Measurements from ENCODE around the gene TM2D1. TPM values are rescaled to one million over a fixed set of nuclear protein-coding genes. Genes with fewer than 3 reads are reported as not detected.
A peak's percentile ranks its signal among the peaks of the same experiment; 100 is the strongest.
"Not testable (repeated sequence)": the region's sequence is repeated elsewhere in the genome, so short reads cannot be mapped to it uniquely, and the experiment has no call there.

TM2D1 gene
- total RNA-seq, 2 donors from 2014 or later: 17.7 to 22.1 TPM

DNA sequence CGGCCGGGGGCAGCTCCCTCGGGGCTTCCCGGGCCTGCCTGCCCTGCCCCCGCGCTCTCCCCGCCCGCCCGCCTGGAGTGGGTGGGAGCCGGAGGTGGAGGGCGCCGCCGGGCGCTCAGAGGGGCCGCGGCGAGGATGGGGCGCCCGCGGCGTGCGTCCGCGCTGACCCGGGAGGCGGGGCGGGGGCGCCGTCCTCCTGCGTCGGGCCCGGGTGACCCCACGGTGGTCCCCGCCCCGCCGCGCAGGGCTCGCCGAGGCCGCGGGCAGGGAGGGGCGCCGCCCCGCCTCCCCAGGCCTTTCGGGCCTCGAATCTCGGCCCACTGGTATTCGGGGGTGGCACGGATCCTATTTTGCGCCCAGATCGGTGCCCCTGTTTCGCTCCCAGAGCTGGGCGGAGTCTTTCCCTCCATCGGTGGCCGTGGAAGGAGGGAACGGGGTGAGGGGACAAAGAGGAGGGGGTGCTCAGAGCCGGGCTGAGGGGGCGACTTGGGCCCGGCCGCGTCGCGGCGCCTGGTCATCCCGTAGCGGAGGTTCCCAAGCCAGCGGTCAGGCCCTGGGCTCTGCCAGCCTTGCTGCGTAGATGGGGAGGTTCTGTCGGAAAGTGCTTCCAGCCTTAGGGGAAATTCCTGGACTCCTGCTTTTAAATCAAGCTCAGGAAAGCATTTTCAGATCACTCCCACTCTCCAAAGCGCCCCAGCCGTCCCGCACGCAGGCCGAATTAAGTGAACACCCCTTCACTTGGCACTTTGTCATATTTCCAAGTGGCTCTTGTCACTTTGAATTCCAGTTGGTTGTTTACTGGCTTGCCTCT lies 17.9 kb upstream of the TM2D1 start:
- ATAC-seq (peak; percentile 67), DNase-seq (no peak)
- no peaks in the 10 kb centered on the region for H3K27me3 Mint-ChIP-seq
- H3K4me1 Mint-ChIP-seq: peaks cover 30% of the 10 kb centered on the region
- peak overlapping the region; percentile 85 for H3K27ac Mint-ChIP-seq
- H3K4me3 Mint-ChIP-seq: peak overlapping the region; percentile 80
- no peaks in the 10 kb centered on the region for H3K9me3 ChIP-seq (ENCODE audit: control insufficient read depth, low read length, poor library complexity, severe bottlenecking)
- H3K36me3 Mint-ChIP-seq (ENCODE audit: low read depth): no peaks in the 10 kb centered on the region

DNA sequence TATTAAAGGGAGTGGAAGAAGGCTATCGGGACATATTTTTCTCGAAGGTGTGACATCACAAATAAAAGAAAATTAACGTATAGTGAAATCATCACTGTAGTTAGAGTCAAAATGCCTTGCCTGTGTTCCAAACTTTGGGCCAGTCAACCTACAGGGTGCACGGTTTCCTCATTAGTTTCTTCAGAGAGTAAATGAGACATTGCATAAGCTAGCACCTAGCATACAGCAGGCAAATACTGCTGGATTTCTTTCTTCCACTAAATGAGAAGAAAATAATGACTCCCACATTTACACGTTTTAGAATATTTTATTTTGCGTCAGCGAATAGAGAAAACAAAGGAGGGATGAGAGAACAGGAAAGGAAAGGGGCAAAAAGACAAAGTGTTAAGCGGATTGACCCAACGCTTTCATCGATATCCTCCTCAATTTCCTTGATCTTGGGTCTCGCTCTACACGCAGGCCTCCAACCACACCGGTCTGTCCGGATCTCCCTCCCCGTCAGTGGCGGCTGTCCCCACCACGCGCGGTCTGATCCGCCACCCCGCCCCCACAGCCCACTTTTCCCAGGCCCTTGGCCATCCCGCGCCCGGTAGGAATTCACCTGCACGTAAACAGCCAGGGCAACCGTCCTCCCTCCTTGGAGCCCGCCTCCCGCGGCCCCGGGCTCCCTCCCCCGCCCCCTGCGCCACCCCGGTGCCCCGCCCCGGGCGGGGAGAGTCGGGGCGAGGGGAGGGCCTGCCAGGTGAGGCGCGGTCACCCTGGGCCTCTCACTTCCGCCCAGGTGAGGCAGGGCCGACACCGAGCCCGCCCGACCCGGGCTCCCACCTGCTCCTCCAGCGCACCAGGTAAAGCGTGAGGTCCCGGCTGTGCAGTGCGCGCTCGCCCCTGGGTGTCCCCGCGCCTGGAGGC lies 17.0 kb upstream of the TM2D1 start, which contains the start of gene PATJ:
Gene PATJ (plus strand): TSS at position 770 of the 909 bp plus-strand sequence. CDS start 20,413 bp downstream, outside the sequence.
- Mint-ChIP-seq H3K36me3 (ENCODE audit: low read depth) (no peaks in the 10 kb centered on the region), H3K4me3 (peak within 1 kb of the TSS; percentile 92), H3K4me1 (peaks cover 23% of the 10 kb centered on the region), H3K27me3 (no peaks in the 10 kb centered on the region), H3K27ac (peak within 1 kb of the TSS; percentile 89)
- peak; percentile 60 to 70 (median 67) for DNase-seq
- H3K9me3 ChIP-seq (ENCODE audit: control insufficient read depth, low read length, poor library complexity, severe bottlenecking): no peaks in the 10 kb centered on the region
- peak; percentile 91 for ATAC-seq

DNA sequence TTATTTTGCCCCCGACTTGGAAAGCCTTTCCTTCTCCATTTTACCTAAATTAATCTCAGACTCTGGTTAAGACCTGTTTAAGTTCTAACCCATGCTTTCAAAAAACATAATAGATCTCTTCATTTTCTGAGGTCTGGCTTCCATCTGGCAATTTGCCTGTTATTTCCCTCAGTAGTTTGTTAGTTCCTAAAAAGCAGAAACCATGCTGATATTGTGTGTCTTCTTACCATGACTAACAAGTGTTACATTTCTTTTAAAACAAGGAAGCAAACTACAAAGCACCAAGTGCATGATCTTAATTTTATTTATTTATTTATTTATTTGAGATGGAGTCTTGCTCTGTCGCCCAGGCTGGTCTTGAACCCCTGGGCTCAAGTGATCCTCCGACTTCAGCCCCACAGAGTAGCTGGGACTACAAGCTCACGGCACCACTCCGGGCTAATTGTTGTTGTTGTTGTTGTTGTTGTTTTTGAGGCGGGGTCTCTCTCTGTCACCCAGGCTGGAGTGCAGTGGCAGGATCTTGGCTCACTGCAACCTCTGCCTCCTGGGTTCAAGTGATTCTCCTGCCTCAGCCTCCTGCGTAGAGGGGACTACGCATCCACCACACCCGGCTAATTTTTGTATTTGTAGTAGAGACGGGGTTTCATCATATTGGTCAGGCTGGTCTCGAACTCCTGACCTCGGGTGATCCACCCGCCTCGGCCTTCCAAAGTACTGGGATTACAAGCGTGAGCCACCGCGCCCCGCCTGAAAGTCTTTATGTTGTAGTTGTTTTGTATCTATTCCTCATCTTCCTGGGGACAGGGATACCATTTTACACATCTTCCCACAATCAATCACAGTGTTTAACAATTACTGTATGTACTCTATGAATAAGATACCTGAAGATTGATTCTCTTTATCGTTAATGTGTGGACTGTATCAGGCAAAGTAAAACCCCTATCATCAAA lies 16.1 kb upstream of the TM2D1 start:
- no peaks in the 10 kb centered on the region for H3K9me3 ChIP-seq (ENCODE audit: control insufficient read depth, low read length, poor library complexity, severe bottlenecking)
- no peak for ATAC-seq
- H3K4me3 Mint-ChIP-seq: peak overlapping the region; percentile 92
- H3K4me1 Mint-ChIP-seq: peaks cover 21% of the 10 kb centered on the region
- peak overlapping the region; percentile 89 for H3K27ac Mint-ChIP-seq
- no peaks in the 10 kb centered on the region for H3K27me3 Mint-ChIP-seq
- H3K36me3 Mint-ChIP-seq (ENCODE audit: low read depth): no peaks in the 10 kb centered on the region
- no peak for DNase-seq

DNA sequence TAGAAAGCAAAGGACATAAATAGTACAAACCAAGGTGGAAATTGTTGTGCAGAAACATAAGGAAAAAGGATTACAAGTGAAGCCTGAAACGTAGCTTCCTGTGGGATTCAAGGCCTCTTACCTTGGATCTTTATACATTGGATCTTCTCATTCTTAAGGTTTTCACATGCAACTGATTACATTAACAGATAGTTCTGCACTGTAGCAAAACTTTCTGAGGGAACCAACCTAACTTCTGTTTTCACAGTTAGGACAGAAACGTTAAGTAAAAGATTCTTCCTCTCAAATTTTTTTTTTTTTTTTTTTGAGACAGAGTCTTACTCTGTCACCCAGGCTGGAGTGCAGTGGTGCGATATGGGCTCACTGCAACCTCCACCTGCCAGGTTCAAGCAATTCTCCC lies 7.8 kb upstream of the TM2D1 start:
- no peak overlapping the region for H3K4me3 Mint-ChIP-seq
- H3K9me3 ChIP-seq (ENCODE audit: control insufficient read depth, low read length, poor library complexity, severe bottlenecking): no peaks in the 10 kb centered on the region
- peaks cover 2% of the 10 kb centered on the region for H3K4me1 Mint-ChIP-seq
- DNase-seq: no peak
- H3K27ac Mint-ChIP-seq: no peak overlapping the region
- no peak for ATAC-seq
- no peaks in the 10 kb centered on the region for H3K27me3 Mint-ChIP-seq
- peaks cover 2% of the 10 kb centered on the region for H3K36me3 Mint-ChIP-seq (ENCODE audit: low read depth)

DNA sequence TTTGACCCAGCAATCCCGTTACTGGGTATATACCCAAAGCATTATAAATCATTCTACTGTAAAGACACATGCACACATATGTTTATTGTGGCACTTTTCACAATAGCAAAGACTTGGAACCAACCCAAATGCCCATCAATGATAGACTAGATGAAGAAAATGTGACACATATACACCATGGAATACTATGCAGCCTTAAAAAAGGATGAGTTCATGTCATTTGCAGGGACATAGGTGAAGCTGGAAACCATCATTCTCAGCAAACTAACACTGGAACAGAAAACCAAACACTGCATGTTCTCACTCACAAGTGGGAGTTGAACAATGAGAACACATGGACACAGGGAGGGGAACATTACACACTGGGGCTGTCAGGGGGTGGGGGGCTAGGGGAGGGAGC lies 5.7 kb upstream of the TM2D1 start:
- H3K27me3 Mint-ChIP-seq; H3K36me3 Mint-ChIP-seq (ENCODE audit: low read depth): not testable (repeated sequence)

DNA sequence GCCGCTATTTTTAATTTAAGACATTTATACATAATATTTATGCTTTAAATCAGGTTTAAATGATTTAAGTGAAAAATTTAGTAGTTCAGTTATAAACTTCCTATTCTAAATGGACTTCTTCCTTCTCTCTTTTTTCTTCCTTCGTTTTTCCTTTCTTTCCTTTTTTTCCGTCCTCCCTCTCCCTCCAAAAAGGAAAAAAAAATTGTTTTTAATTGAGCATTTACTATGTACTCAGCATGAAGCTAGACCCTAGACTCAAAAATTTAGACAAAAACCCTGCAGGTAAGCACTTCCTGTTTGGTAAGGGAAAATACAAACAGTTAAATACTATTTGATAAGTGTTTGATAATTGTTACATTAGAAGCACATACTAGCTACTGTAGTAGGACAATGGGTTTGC lies 2.6 kb upstream of the TM2D1 start:
- H3K36me3 Mint-ChIP-seq (ENCODE audit: low read depth): no peaks in the 10 kb centered on the region
- no peaks in the 10 kb centered on the region for H3K9me3 ChIP-seq (ENCODE audit: control insufficient read depth, low read length, poor library complexity, severe bottlenecking)
- no peak overlapping the region for H3K4me3 Mint-ChIP-seq
- peaks cover 15% of the 10 kb centered on the region for H3K4me1 Mint-ChIP-seq
- no peak overlapping the region for H3K27ac Mint-ChIP-seq
- H3K27me3 Mint-ChIP-seq: no peaks in the 10 kb centered on the region
- ATAC-seq (no peak), DNase-seq (no peak)

More for the DNA sequence above, 5.7 kb upstream of the TM2D1 start:
- not testable (repeated sequence) for H3K4me3 Mint-ChIP-seq; DNase-seq; H3K4me1 Mint-ChIP-seq; H3K9me3 ChIP-seq (ENCODE audit: control insufficient read depth, low read length, poor library complexity, severe bottlenecking); ATAC-seq; H3K27ac Mint-ChIP-seq

DNA sequence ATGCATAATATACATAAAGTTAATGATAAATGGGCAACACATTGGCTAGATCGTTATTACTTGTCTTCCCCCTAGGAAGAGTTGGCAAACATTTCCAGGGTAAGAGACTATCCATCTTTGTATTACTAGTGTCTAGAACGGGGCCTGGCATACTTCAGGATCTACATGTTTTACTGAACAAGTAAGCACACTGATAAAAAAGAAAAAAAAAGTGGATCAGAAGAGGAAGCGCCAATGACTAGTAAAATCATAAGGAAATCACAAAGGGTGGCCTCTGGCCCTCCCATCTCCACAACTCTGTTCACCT lies 482 bp downstream of the TM2D1 start:
- no peaks in the 10 kb centered on the region for H3K9me3 ChIP-seq (ENCODE audit: control insufficient read depth, low read length, poor library complexity, severe bottlenecking)
- no peaks in the 10 kb centered on the region for H3K27me3 Mint-ChIP-seq
- no peaks in the 10 kb centered on the region for H3K36me3 Mint-ChIP-seq (ENCODE audit: low read depth)
- ATAC-seq (no peak), DNase-seq (no peak)
- H3K4me3 Mint-ChIP-seq: peak overlapping the region; percentile 97
- peaks cover 20% of the 10 kb centered on the region for H3K4me1 Mint-ChIP-seq
- peak overlapping the region; percentile 99 for H3K27ac Mint-ChIP-seq

DNA sequence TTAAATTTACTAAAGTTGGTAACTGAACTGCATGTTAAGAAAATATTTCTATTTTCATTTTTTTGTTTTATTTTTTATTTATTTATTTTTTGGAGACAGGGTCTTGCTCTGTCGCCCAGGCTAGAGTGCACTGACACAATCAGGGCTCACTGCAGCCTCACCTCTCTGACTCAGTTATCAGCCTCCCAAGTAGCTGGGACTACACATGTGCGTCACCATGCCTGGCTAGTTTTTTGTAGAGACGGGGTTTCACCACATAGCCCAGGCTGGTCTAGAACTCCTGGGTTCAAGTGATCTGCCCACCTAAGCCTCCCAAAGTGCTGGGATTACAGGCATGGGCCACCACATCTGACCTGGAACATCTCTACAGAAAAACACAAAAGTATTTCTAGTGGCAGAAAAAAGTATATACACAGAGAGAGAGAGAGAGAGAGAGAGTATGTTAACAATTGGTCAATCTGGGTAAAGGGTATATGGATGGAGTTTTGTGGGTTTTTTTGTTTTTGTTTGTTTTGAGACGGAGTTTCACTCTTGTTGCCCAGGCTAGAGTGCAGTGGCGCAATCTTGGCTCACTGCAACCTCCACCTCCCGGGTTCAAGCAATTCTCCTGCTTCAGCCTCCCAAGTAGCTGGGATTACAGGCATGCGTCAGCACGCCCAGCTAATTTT lies 5.8 kb downstream of the TM2D1 start:
- H3K9me3 ChIP-seq (ENCODE audit: control insufficient read depth, low read length, poor library complexity, severe bottlenecking); DNase-seq; H3K27ac Mint-ChIP-seq; H3K4me3 Mint-ChIP-seq; H3K27me3 Mint-ChIP-seq; H3K36me3 Mint-ChIP-seq (ENCODE audit: low read depth); ATAC-seq: not testable (repeated sequence)
- peaks cover 23% of the 10 kb centered on the region for H3K4me1 Mint-ChIP-seq

DNA sequence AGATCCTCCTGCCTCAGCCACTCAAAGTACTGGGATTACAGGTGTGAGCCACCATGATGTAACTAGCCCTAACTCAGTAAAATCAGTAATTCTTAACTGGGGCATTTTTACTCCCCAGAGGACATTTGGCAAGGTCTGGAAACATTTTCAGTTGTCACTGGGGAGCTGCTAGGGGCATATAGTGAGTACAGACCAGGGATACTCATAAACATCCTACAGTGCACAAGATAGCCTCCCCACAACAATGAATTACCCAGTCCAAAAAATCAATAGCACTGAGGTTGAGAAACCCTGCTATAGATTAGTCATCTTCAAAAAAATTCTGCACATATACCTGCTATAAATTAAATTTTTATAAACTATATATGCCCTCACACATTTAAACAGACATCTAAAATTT lies 13.0 kb downstream of the TM2D1 start:
- ATAC-seq (no peak), DNase-seq (no peak)
- Mint-ChIP-seq H3K36me3 (ENCODE audit: low read depth) (no peaks in the 10 kb centered on the region), H3K4me3 (no peak overlapping the region), H3K27ac (no peak overlapping the region), H3K4me1 (peaks cover 8% of the 10 kb centered on the region), H3K27me3 (no peaks in the 10 kb centered on the region)
- no peaks in the 10 kb centered on the region for H3K9me3 ChIP-seq (ENCODE audit: control insufficient read depth, low read length, poor library complexity, severe bottlenecking)

DNA sequence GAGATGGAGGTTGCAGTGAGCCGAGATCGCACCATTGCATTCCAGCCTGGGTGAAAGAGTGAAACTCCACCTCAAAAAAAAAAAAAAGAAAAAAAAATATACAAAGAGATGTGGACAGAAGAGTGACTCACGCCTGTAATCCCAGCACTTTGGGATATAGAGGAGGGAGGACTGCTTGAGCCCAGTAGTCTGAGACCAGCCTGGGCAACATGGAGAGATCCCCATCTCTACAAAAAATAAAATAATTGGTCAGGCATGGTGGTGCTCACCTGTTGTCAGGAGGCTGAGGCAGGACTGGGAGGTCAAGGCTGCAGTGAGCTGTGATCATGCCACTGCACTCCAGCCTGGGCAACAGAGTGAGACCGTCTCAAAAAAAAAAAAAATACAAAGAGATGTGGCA lies 13.7 kb downstream of the TM2D1 start:
- H3K36me3 Mint-ChIP-seq (ENCODE audit: low read depth); H3K27ac Mint-ChIP-seq; ATAC-seq: not testable (repeated sequence)

DNA sequence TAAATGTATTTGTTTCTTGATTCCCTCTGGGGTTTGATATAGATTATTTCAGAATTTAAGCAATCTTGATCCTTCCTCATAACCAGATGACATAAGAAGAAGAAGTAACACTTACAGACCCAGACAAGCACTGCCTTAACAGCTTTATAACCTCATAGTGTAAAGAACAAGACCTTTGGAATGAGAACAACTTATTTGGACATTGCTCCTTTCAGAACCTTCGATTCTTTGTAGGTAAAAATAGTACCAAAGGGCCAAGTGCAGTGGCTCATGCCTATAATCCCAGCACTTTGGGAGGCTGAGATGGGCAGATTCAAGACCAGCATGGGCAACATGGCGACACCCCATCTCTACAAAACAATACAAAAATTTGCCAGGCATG lies 15.0 kb downstream of the TM2D1 start:
- peaks cover 5% of the 10 kb centered on the region for H3K4me1 Mint-ChIP-seq
- H3K27me3 Mint-ChIP-seq: no peaks in the 10 kb centered on the region
- no peak overlapping the region for H3K4me3 Mint-ChIP-seq
- H3K36me3 Mint-ChIP-seq (ENCODE audit: low read depth): no peaks in the 10 kb centered on the region
- no peaks in the 10 kb centered on the region for H3K9me3 ChIP-seq (ENCODE audit: control insufficient read depth, low read length, poor library complexity, severe bottlenecking)
- DNase-seq (no peak), ATAC-seq (no peak)
- no peak overlapping the region for H3K27ac Mint-ChIP-seq

More for the DNA sequence above, 13.7 kb downstream of the TM2D1 start:
- H3K9me3 ChIP-seq (ENCODE audit: control insufficient read depth, low read length, poor library complexity, severe bottlenecking); H3K4me1 Mint-ChIP-seq; H3K4me3 Mint-ChIP-seq; H3K27me3 Mint-ChIP-seq; DNase-seq: not testable (repeated sequence)

Data from T-helper 17 cell (primary cell).